HG03378 (cell line): Measurements from ENCODE around the gene IFNLR1.
"Not testable (repeated sequence)": the region's sequence is repeated elsewhere in the genome, so short reads cannot be mapped to it uniquely, and the experiment has no call there.

Experiments used
- ATAC-seq: cut with Tn5 transposase; IDR thresholded peaks from one replicate; pipeline ENCODE4 v1.9.1; 2021; ENCODE audit warnings: mild to moderate bottlenecking, moderate library complexity; ENCODE audit not compliant: unreplicated experiment

IFNLR1 gene

DNA sequence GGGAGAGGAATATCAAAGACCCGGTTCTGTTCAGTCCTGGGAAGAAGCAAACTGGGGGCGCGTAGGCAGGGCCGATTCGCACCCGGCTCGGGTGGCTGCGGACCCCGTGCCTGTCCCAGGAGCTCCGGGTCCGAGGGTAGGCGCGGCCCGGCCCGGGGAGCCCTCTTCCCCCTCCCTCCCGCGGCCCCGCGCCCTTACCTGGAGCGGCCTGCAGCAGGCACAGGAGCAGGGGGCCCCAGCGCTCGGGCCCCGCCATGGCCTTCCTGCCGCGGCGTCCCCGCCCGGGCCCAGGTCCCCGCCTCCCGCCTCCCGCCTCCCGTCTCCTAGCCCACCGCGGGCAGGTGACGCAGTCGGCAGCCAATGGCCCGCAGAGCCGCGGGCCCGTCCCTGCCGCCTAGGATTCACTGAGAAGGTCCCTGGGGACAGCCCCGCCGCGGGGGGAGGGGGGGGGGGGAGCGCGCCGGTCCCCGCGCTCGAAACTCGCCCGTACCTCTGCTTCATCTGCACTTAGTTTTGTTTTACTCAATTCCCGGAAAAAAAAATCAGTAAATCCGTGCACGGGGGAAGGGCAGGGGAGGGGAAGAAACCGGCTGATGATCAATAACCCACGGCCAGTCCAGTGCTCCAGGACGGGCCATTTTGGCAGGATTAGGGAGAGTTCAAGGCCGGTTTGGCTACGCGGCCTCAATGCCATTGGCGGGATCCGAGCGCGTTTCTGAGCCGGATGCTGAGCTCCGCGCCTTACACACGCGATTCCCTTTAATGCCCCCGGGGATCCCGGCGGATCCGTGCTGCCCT is at the start of gene IFNLR1:
IFNLR1 (minus strand) TSS at position 297 of the 798 bp plus-strand sequence; CDS start at position 256, 41 bp downstream.
- ATAC-seq = no peak

DNA sequence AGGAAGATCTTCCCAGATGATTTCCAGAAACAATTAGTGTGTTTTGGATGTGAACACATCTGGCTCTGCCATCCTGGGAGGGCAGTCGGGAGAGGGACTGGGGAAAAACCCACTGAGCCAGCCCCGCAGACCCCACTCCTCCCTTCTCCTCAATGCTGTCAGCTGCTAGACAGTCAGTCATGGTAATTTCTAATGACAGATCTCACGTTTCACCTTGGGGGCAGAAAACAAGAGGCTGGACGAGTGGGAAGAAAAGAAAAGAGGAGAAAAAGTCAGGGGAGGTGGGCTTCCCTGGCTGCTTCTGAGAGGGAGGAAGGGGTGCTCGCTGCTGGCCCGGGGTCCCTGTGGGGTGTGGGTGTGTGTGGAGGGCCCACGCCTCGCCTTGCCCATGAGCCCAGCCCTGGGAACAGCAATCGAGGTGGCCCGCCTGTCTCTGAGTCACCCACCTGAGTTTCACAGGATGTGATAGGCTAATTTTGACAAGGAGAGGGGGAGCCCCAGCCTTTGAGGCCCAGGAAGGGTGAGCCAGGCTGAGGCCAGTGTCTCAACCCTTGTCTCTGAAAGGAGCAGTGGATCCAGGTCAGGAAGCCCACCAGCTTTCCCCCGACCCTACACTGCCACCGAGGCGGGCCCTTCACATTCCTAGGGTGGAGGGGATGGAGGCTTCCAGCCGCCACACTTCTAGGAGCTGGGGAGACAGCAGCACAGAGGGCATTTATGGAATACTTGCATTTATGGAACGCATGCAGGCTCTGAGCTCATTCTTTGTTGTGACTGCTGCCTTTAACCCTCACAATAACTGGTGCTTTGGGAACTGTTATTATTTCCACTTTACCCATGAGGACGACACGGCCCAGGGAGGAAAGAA is 49.1 kb upstream of the IFNLR1 start:
- no peak for ATAC-seq

DNA sequence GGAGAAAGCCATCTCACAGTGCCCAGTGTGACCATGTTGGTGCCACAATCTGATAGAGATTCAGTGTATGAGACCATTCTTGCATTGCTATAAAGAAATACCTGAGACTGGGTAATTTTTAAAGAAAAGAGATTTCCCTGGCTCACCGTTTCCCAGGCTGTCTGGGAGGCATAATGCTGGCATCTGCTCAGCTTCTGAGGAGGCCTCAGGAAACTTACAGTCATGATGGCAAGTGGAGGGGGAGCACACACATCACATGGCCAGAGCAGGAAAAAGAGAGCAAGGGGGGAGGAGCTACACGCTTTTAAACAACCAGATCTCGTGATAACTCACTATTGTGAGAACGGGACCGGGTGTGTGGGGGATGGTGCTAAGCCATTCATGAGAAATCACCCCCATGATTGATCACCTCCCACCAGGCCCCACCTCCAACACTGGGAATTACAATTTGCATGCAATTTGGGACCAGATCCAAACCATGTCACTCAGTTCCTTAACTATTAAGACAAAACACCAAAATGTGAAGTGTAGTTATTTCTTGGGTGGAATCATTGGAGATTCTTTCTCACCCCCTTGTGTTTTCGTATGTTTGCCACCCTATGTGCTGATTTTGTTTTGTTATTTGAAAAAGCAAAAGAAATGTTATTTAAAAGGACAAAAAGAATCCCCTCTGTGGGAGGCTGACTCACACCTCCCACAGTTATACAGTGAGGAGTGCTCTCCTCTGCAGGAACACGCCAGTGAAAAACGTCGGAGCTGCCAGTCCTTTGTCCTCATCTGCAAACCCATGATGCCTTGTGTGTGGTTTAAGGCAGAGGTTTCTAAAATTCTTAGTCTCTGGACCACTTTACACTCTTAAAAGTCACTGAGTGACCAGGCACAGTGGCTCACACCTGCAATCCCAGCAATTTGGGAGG is 46.9 kb upstream of the IFNLR1 start:
- ATAC-seq = no peak

DNA sequence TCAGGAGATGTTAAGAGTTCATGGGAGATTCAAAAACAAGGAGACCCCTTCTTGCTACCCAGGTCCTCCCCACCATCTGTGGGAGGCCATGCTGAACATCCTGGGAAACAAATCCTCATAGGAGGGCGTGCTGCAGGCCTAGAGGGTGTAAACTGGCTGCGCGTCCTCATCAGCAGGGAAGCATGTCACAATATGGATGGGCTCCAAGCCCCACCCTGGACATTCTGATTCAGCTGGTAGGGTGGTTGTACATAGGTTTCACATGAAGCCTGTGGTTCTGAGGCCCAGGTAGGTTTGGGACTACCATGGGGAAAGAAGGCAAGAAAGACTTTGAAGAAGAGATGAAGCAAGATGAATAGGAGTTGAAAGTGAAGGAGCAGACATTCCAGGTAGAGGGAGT is 44.6 kb upstream of the IFNLR1 start:
- ATAC-seq = no peak

DNA sequence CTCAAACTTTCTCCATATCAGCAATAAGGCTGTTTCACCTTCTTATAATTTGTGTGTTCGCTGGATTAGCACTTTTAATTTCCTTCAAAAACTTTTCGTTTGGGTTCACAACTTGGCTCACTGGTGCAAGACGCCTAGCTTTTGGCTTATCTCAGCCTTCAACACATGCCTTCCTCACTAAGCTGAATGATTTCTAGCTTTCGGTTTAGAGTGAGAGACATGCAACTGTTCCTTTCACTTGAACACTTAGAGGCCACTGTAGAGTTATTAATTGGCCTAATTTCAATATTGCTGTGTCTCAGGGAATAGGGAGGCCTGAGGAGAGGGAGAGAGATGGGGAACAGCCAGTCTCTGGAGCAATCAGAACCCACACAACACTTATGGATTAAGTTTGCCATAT is 41.2 kb upstream of the IFNLR1 start:
- ATAC-seq = peak; percentile 63

DNA sequence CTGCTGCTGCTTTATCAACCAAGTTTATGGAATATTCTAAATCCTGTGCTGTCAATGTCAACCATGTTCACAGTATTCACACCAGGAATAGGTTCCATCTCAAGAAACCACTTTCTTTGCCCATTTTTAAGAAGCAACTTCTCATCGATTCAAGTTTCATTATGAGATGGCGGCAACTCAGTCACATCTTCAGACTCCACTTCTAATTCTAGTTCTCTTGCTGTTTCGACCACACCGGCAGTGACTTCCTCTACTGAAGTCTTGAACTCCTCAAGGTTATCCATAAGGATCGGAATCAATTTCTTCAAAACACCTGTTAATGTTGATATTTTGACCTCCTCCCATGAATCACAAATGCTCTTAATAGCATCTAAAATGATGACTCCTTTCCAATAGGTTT is 39.7 kb upstream of the IFNLR1 start:
- no peak for ATAC-seq

DNA sequence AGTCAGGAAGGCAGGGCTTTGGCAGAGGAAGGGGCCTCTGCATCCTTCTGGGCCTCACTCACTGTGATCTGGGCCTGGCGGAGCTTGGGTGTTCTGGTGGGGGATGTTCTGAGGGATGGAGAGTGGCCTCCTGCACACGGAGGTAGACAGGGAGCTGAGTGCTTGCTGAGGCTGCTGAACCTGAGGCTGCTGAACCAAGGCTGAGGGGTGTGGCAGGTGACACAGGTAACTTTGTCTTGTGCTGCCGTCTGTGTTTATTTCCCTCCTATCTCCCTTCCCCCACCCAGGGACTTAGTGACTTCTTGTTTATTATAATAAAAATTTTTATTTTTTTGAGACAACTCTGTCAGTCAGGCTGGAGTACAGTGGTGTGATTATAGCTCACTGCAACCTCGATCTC is 37.7 kb upstream of the IFNLR1 start:
- ATAC-seq = no peak

DNA sequence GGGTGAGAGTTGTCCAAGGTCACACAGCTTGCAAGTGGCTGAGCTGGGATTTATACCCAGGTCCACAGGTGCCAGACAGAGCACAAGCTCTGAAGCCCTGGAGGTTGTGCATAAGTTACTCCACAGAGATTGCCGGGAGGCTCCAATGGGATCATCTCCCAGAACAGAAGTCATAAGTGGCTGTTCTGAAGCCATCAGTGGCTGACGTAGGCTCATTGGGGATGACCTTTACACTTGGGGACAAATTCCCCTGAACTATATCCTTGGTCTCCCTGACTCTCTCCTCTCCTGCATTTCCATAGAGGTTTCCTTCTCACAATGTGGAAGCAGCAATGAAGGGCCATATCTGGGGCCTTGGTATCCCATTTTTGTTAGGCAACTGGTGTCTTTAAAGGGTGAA is 37.0 kb upstream of the IFNLR1 start:
- ATAC-seq = no peak

DNA sequence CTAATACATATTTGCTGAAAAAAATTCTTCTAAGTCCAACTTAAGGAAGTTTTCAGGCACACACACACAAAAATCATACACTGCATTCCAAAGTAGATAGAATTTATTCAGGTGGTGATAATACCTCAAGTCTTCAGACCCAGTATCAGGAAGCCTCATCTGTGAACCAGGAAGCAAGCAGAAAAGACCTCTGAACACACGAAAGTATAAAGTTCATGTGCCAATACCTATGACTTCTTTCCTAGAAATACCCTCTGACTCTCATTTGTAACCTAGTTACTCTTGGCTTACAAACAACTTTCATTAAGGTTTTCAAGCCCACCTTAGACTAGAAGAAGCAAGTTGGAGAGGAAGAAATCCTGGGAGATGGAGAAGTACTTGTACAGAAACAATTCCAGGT is 35.7 kb upstream of the IFNLR1 start:
- ATAC-seq = no peak

DNA sequence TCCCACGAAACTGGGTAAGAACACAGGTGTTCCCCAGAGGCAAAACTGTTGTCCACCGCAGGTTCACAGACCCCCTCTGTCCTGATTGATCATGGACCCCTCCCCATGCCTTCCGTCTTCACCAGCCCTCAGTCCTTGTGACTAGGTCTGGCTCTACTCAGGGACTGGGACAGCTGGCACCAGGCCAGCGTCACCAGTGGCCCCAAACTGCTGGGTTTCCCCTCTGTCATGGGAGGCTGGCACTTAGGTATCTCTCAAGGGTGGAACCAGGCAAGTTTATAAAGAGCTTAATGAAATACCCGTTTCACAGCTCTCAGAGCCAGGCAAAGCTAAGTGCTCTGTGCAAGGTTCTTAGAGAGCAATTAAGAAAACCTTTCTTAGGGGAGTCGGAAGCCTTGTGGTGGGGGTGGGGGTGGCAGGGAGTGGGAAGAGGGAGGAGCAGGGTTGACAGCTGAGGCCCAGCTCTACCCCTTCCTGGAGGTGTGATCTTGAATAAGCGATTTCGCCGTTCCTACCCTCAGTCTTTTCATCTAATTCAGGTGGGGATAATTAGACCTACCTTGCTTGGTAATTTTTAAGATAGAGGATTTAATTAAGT is 35.0 kb upstream of the IFNLR1 start:
- ATAC-seq = no peak

DNA sequence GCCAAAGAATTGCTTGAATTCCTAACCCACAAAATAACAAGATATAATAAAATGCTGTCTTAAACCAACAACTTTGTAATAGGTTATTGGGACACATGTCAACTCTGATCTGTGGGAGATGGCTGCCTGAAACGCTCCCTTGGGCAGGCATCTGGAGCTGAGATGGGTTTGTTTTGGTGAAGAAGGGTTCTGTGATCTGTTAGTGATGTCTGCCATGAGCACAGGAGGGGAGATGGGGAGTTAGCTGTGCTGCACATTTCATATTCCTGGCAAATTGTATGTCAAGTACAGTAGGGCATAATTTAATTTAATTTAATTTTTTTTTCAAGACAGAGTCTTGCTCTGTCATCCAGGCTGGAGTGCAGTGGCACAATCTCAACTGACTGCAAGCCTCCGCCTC is 34.2 kb upstream of the IFNLR1 start:
- no peak for ATAC-seq

DNA sequence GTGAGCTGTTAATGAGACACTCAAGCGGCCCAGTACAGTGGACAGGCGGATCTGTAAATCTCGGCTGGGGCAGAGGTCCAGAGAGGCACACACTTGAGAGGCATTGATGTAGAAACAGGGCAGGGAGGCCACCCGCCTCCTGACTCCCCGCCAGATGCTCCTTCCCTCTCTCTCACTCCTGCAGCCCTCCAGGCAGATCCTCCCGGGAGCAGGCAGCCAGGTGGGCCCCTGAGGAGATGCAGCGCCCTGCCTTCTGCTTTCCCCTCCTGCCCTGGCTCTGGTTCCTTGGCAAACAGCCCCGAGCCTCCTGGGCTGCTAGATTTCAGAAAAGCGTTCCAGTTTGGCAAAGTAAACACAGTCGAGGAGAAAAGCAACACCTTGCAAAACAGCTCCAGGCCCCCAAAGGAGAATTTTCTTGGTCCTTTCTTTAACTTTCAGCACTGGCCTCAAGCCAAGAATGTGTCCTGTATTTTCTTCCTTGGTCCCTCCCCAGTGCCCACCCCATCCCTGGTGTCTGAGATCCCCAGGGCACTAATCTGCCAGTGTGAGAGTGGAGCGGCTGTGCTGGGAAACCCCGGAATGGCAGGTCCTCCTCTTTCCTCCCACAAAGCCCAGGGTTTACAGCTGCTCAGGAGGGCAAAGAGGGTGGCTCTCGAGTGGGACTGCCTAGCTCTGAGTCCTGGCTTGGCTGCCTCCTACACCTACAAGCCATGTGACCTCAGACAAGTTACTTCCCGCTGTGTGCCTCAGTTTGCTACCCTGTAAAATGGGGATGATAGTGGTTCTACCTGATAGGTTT is 29.4 kb upstream of the IFNLR1 start:
- no peak for ATAC-seq

DNA sequence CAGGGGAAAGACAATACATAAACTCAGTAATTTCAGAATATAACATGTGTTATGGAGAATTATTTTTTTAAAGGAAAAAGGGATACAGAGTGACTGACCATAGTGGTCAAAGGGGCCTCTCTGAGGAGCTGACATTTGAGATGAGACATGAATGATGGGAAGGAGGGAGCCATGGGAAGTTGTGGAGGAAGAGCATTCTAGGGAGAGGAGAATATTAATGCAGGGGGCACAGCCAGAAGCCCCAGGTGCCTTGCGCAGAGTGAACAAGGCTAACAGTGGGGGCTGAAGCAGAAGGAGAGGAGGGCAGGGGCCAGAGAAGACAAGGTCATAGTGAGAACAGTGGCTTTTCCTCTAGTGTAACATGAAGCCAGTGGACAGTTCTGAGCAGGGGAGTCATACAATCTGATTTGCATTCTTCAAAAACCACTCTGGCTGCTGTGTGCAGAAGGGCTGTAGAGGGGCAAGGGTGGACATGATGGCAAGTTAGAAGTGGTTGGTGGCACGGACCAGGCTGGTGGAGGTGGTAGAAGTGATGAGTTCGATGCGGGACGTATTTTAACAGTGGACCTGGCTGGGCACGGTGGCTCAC is 28.2 kb upstream of the IFNLR1 start:
- ATAC-seq = no peak

DNA sequence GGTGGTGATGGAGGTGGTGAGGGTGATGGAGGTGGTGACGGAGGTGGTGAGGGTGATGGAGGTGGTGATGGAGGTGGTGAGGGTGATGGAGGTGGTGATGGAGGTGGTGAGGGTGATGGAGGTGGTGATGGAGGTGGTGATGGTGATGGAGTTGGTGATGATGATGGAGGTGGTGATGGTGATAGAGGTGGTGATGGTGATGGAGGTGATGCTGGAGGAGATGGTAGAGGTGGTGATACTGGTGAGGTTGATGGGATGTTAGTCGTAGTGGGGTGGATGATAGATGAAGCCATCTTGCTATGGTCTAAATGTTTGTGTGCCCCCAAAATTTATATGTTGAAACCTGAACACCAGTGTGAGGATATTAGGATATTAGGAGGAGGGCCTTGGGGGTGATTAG is 25.3 kb upstream of the IFNLR1 start:
- ATAC-seq = no peak

DNA sequence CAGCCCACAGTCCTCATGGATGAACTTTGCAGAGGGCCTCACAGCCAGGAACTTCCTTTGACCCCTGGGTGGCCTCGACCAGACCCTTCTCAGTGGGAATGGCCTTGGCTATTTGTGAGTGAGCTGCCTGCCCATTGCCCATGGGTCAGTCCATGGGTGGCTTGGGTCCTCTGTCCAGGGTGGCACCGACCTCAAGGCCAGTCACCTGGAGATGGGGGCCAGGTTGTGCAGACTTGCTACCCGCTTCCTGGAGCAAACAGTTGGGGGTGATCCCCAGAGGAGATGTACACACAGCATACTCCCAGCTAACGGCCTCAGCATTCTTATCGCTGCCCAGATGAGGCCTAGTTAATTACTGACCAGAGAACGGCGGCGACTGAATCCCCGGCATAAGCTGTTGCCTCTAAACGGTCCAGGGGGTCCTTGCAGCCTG is 23.1 kb upstream of the IFNLR1 start:
- ATAC-seq = no peak

DNA sequence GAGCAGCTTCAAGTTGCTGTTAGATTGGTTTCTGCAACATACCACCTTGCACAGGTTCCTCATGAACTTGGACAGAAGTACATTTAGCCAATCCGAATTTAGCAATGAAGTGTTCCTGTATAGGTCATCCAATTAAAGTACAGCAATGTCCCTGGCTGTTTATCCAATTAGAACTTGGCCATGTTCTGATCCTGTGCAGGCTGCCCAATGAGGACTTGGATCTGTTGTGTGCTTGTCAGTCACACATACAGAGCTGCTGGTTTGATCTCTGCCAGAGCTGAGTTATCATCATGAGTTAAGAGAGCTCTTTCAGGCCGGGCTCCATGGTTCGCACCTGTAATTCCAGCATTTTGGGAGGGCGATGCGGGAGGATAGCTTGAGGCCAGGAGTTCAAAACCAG is 22.0 kb upstream of the IFNLR1 start:
- ATAC-seq = no peak

DNA sequence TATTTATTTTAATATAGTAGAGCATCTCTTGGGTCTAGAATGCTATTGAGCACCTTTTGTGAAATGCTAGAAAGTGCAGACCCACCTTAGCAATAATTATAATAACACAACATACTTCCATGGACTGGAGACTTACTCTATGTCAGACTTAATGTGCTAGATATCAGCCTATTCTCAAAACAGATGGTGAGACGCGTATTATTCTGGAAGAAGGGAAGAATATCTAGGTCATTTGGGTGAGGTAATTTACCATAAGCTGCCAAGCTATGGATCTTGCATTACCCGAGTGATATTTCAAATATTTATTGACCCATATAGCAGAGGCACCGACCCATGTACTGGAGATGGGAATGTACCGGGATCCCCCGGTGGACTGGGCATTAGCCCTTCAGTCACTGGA is 20.6 kb upstream of the IFNLR1 start:
- ATAC-seq = no peak

DNA sequence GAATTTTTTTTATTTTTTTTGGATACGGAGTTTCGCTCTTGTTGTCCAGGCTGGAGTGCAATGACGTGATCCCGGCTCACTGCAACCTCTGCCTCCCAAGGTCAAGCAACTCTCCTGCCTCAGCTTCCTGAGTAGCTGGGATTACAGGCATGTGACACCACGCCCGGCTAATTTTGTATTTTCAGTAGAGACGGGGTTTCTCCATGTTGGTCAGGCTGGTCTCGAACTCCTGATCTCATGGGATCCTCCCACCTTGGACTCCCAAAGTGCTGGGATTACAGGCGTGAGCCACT is 20.3 kb upstream of the IFNLR1 start:
- ATAC-seq = not testable (repeated sequence)

DNA sequence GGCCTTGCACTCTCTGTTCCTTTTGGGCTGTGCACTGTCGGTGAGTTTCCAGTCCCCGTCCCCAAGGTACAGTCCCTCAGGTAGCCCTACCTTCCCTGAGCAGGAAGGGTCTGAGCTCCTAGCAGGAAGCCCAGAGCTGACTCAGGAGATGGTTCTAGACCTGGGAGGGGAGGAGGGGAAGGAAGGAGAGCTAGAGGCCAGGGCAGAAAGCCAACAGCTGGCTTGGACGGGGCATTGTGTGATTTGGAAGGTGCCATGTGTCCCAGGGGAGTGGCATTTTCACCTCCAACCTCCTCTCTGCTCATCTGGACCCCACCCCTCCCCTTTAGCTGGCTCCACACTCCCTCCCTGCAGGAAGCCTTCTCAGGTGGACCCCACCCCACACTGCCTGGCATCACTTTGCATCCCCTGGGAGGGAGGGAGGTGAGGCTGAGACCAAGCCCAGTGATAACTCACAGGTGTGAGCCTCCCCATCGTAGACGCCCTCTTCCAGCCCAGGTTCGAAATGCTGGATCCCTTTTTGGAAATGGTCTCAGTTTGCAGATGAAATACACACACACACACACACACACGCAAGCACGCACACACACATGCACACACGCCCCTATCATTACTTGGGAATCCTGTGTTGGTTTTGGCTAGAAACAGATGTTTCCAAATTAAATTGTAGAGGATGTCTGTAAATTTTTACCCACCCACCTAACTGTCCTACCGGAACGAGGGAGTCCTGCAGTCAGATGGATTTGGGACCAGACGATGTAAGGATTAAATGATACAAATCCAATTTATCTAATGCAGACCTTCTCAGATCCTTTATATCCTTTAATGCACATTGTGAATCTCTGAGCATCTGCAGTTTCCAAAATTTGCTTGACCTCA is 19.7 kb upstream of the IFNLR1 start:
- no peak for ATAC-seq
